Activated CD8-positive, alpha-beta T cell treated with anti-CD3 and anti-CD28 coated beads, Interleukin-2, amount 10 ng/mL, durations not matched to agents 7 days and 5 days (primary cell): ENCODE data around the gene ATP6V0A1. TPM values are rescaled to one million over a fixed set of nuclear protein-coding genes. Genes with fewer than 3 reads are reported as not detected.
"Not testable (repeated sequence)": the region's sequence is repeated elsewhere in the genome, so short reads cannot be mapped to it uniquely, and the experiment has no call there.

Experiments used
- ATAC-seq: fragments of 150-1000 bp; cut with Tn5 transposase; one replicate; pipeline ENCODE4 v1.10.0; 2021; ENCODE audit warnings: moderate library complexity
- CTCF ChIA-PET: fragments of 350-600 bp; sonication (Branson Sonifier 250); formaldehyde crosslinking; loops from one replicate; lab custom pipeline; 2021; ENCODE audit warnings: antibody characterized with exemption; lab: Charles Lee
- POLR2A ChIA-PET: fragments of 350-600 bp; sonication (Branson Sonifier 250); formaldehyde crosslinking; loops from one replicate; lab custom pipeline; 2021; ENCODE audit warnings: antibody characterized with exemption; lab: Charles Lee
- DNase-seq: peaks from one replicate; pipeline ENCODE4 v3.0.0-alpha.2; 2020
- H3K27ac Mint-ChIP-seq: one replicate; pipeline ENCODE4 v1.8.0; 2021; ENCODE audit warnings: mild to moderate bottlenecking, mixed read lengths
- H3K27me3 Mint-ChIP-seq: one replicate; pipeline ENCODE4 v1.8.0; 2021; ENCODE audit warnings: low read depth, mixed read lengths
- H3K36me3 Mint-ChIP-seq: one replicate; pipeline ENCODE4 v1.8.0; 2021; ENCODE audit warnings: low read depth, mixed read lengths
- H3K4me1 Mint-ChIP-seq: one replicate; pipeline ENCODE4 v1.8.0; 2021; ENCODE audit warnings: low read depth, mixed read lengths
- H3K4me3 Mint-ChIP-seq: one replicate; pipeline ENCODE4 v1.8.0; 2021; ENCODE audit warnings: mild to moderate bottlenecking, mixed read lengths
- H3K9me3 Mint-ChIP-seq: one replicate; pipeline ENCODE4 v1.8.0; 2022; ENCODE audit warnings: mixed read lengths; ENCODE audit not compliant: insufficient read depth
- total RNA-seq, 2 experiments: library from RNA; stranded (reverse); gene quantifications; one replicate each; pipeline ENCODE4 v1.2.3, GENCODE V29; 2021

ATP6V0A1 gene
- total RNA-seq, 2 experiments from 2014 or later, result 2.1 to 2.2 TPM

DNA sequence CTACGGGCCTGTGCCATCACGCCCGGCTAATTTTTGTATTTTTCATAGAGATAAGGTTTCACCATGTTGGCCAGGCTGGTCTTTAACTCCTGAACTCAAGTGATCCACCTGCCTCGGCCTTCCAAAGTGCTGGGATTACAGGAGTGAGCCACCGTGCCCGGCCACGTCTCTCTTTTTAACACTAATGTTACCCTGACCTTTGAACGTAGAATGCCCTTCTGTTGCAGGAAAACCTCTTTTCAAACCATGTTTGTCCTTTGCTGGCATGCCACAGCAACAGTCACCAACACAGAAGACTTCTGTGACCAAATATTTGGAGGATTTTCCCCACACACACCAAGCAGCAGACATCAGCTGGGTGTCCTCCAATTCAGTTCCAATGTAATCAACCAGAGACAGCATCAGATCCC lies 86.2 kb downstream of the ATP6V0A1 start:
- CTCF ChIA-PET, result interaction anchor here (0.7 kb wide), 1 partner anchor 9 kb away, joined by 3 read pairs; the partner anchor contains the start of gene NAGLU
- DNase-seq (no peak), ATAC-seq (no peak)
- peaks cover 34% of the 10 kb centered on the region for H3K4me1 Mint-ChIP-seq
- POLR2A ChIA-PET, result no interaction called here
- H3K27me3 Mint-ChIP-seq, result no peaks in the 10 kb centered on the region
- peaks cover 13% of the 10 kb centered on the region for H3K36me3 Mint-ChIP-seq
- H3K9me3 Mint-ChIP-seq, result no peaks in the 10 kb centered on the region
- H3K27ac Mint-ChIP-seq, result no peak overlapping the region
- no peak overlapping the region for H3K4me3 Mint-ChIP-seq

DNA sequence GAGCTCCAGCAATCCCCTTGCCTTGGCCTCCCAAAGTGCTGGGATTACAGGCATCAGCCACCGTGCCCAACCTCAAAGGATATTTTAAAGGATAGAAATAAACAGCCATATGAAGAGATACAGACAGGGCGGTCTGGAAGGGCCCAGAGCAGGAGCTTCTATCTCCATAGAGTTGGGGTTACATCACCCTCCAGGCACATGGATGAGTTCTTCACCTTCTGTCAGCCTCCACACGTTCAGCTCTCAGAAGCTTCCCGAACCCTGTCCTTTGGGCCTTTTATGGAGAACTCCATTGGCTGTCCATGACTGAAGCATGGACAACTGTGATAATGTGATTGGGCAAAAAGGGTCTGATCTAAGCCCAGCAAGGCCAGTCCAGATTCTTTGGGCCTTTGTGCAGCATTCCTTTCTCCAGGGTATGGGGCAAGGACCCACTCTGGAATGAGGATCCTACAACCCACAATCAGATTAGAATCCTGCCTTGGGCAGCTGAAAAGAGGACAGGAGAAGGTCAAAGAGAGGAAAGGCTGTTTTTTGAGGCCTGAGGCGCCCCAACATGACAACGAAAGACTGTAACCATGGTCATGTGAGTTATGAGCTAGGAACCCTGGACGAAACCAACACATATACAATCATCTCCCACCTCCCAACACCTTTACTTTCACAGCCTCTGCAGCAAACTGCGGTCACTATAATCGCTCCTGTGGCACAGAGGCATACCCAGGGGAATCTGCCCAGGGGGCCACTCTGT lies 87.3 kb downstream of the ATP6V0A1 start:
- H3K27ac Mint-ChIP-seq, CTCF ChIA-PET, DNase-seq, H3K4me3 Mint-ChIP-seq, H3K27me3 Mint-ChIP-seq, H3K9me3 Mint-ChIP-seq, ATAC-seq, H3K36me3 Mint-ChIP-seq: not testable (repeated sequence)
- peaks cover 27% of the 10 kb centered on the region for H3K4me1 Mint-ChIP-seq
- POLR2A ChIA-PET, result interaction anchor here (1.4 kb wide), 1 partner anchor 10 kb away, joined by 4 read pairs; the partner anchor contains the start of gene NAGLU

DNA sequence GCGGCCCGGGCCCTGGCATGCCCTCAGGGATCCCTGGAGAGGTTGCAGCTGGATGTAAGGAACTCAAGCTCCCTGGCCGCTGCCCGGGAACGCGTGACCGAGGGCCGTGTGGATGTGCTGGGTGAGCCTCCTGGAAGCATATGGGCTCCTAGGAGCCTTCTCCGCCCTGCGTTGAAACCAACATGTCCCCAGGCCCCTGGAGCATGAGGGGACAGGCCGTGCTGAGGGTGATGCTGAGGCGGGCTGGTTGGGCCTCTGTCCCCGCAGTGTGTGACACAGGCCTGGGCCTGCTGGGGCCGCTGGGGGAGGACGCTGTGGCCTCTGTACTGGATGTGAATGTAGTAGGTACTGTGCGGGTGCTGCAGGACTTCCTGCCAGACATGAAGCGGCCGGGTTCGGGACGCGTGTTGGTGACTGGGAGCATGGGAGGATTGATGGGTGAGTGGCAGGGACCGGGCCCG lies 88.4 kb downstream of the ATP6V0A1 start:
- no peak for ATAC-seq
- Mint-ChIP-seq H3K9me3 (no peaks in the 10 kb centered on the region), H3K36me3 (peaks cover 6% of the 10 kb centered on the region), H3K27ac (peak overlapping the region; percentile 6), H3K27me3 (no peaks in the 10 kb centered on the region), H3K4me3 (no peak overlapping the region), H3K4me1 (peaks cover 18% of the 10 kb centered on the region)
- POLR2A ChIA-PET, result no interaction called here
- CTCF ChIA-PET, result interaction anchor here (2.1 kb wide), 1 partner anchor 31 kb away, joined by 15 read pairs; the partner anchor contains the start of gene PSMC3IP
- no peak for DNase-seq

DNA sequence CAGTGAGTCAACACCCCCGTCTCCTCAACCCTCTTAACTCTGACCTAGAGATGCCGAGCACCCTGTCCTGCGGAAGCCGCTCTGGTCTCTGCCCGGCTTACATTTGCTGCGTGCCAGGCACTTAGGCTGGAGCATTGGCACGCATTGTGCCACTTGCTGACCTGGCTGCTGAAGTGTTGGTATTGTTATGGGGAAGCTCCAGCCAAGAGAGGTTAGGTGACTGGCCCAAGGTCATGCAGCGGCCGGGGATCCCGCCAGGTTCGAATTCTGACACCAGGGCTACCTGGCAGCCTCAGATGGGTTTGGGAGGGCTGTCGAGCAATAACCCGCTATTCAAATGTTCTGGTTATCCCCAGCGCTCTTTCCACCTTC lies 89.0 kb downstream of the ATP6V0A1 start:
- ATAC-seq (no peak), DNase-seq (no peak)
- H3K9me3 Mint-ChIP-seq, result no peaks in the 10 kb centered on the region
- H3K36me3 Mint-ChIP-seq, result peaks cover 6% of the 10 kb centered on the region
- H3K27me3 Mint-ChIP-seq, result no peaks in the 10 kb centered on the region
- POLR2A ChIA-PET, result interaction anchor here (0.6 kb wide), 1 partner anchor 185 kb away, joined by 6 read pairs; no protein-coding TSS in a partner anchor
- H3K4me3 Mint-ChIP-seq, result peak overlapping the region; percentile 22
- H3K27ac Mint-ChIP-seq, result no peak overlapping the region
- peaks cover 20% of the 10 kb centered on the region for H3K4me1 Mint-ChIP-seq
- CTCF ChIA-PET, result interaction anchor here (1.0 to 2.1 kb wide), 8 partner anchors 10 to 381 kb away, joined by 3 to 15 read pairs (median 4); partner anchors contain the start of genes NAGLU, PSMC3IP and STAT3

DNA sequence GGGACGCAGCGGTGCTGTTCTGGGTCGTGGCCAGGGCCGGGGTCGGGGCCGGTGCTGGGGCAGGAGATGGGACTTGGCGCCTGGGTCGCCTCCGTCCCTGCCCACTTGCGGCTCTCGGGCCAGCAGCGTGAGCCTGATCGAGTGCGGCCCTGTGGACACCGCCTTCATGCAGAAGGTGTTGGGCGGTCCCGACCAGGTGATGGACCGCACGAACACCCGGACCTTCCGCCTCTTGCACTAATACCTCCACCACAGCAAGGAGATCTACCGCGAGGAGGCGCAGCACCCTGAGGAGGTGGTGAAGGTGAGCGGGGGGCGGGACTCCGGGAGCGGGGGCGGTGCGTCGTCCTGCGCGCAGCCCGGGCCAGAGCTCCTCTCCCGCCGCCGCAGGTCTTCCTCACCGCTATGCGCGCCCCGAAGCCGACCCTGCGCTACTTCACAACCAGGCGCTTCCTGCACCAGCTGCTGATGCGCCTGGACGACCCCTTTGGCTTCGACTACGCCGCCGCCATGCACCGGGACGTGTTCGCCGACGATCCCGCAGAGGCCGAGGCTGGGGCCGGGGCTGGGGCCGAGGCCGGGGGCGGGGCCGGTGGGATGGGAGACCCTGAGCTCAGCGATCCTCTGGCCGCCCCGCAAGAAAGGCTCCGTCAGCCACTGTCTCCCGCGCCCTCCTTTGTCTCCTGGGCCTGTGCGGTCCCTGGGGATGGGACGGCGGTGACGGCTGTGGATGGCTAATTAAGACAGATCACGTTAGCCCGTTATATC lies 89.6 kb downstream of the ATP6V0A1 start:
- ChIA-PET CTCF (interaction anchor here (0.6 to 2.1 kb wide), 14 partner anchors 10 to 380 kb away, joined by 3 to 15 read pairs (median 4); partner anchors contain the start of genes CAVIN1, MLX, NAGLU and PSMC3IP), POLR2A (interaction anchor here (0.6 kb wide), 1 partner anchor 185 kb away, joined by 6 read pairs; no protein-coding TSS in a partner anchor)
- Mint-ChIP-seq H3K4me1 (peaks cover 22% of the 10 kb centered on the region), H3K9me3 (no peaks in the 10 kb centered on the region), H3K36me3 (peaks cover 1% of the 10 kb centered on the region), H3K27ac (no peak overlapping the region), H3K4me3 (peak overlapping the region; percentile 38), H3K27me3 (no peaks in the 10 kb centered on the region)
- peak; percentile 89 for ATAC-seq
- peak; percentile 84 for DNase-seq

DNA sequence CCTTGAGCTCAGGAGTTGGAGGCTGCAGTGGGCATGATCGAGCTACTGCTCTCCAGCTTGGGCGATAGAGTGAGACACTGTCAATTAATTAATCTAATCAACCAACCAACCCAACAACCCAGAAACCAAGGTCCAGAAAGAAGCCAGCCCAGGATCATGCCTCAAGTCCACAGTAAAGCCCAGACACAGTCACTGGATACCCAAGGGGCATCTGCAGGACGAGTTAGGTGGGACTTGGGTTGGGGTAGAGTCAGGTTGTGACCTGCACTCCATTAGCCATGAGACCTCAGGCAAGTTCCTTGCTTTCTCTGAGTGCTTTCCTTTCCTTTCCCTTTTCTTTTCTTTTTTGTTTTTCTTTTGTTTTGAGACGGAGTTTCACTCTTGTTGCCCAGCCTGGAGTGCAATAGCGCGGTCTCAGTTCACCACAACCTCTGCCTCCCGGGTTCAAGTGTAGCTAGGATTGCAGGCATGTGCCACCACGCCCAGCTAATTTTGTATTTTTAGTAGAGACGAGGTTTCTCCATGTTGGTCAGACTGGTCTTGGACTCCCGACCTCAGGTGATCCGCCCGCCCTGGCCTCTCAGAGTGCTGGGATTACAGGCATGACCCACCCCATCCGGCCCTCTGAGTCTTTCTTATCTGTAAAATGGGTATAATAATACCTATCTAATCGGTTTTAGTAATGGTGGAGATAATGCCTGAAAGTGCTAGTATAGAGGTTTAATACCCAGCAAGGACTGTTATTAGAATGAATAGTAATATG lies 90.5 kb downstream of the ATP6V0A1 start:
- ChIA-PET POLR2A (no interaction called here), CTCF (interaction anchor here (1.0 to 2.1 kb wide), 7 partner anchors 10 to 214 kb away, joined by 3 to 15 read pairs (median 4); partner anchors contain the start of genes MLX, NAGLU and PSMC3IP)
- peaks cover 28% of the 10 kb centered on the region for H3K4me1 Mint-ChIP-seq
- H3K9me3 Mint-ChIP-seq, result no peaks in the 10 kb centered on the region
- no peaks in the 10 kb centered on the region for H3K27me3 Mint-ChIP-seq
- ATAC-seq (no peak), DNase-seq (no peak)
- peaks cover 1% of the 10 kb centered on the region for H3K36me3 Mint-ChIP-seq
- H3K4me3 Mint-ChIP-seq, result peak overlapping the region; percentile 38
- H3K27ac Mint-ChIP-seq, result peak overlapping the region; percentile 46

DNA sequence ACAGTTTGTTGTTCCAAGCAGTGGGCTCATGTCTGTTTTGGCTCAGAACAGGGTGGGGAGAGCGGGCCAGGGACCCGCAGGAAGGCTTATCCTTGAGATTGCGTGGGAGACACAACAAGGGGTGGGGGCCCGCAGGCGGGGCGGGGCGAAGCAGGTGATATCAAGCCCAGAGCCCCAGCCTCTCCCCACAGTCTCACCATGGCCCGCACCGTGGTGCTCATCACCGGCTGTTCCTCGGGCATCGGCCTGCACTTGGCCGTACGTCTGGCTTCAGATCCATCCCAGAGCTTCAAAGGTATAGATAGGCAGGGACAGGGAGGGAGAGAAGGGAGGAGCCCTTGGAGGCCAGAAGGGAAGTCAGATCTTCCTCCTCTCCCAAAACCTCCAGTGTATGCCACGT lies 94.1 kb downstream of the ATP6V0A1 start, which contains the start of gene HSD17B1:
TSS of gene HSD17B1 (plus strand) at position 188 of the 400 bp plus-strand sequence. CDS start at position 199, 11 bp downstream.
- peaks cover 38% of the 10 kb centered on the region for H3K4me1 Mint-ChIP-seq
- H3K4me3 Mint-ChIP-seq, result peak within 1 kb of the TSS; percentile 87
- H3K27me3 Mint-ChIP-seq, CTCF ChIA-PET, H3K36me3 Mint-ChIP-seq, POLR2A ChIA-PET, H3K9me3 Mint-ChIP-seq, DNase-seq, ATAC-seq: not testable (repeated sequence)
- H3K27ac Mint-ChIP-seq, result peak within 1 kb of the TSS; percentile 68

DNA sequence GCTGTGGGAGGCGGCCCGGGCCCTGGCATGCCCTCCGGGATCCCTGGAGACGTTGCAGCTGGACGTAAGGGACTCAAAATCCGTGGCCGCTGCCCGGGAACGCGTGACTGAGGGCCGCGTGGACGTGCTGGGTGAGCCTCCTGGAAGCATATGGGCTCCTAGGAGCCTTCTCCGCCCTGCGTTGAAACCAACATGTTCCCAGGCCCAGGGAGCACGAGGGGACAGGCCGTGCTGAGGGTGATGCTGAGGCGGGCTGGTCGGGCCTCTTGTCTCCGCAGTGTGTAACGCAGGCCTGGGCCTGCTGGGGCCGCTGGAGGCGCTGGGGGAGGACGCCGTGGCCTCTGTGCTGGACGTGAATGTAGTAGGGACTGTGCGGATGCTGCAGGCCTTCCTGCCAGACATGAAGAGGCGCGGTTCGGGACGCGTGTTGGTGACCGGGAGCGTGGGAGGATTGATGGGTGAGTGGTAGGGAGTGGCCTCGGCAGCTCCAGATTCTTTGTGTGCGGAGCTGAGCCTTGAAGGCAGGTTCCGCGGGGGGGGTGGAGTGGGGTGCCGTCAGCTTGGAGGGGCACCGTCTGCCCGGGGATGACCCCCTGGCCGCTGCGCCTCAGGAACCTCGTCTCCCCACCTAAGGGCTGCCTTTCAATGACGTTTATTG lies 94.6 kb downstream of the ATP6V0A1 start:
- CTCF ChIA-PET, result interaction anchor here (1.2 to 1.6 kb wide), 2 partner anchors 15 to 26 kb away, joined by 3 to 4 read pairs; no protein-coding TSS in a partner anchor
- Mint-ChIP-seq H3K27me3 (no peaks in the 10 kb centered on the region), H3K4me3 (peak overlapping the region; percentile 87), H3K9me3 (no peaks in the 10 kb centered on the region), H3K4me1 (peaks cover 38% of the 10 kb centered on the region), H3K36me3 (peaks cover 1% of the 10 kb centered on the region), H3K27ac (peak overlapping the region; percentile 68)
- DNase-seq, result no peak
- no peak for ATAC-seq
- POLR2A ChIA-PET, result interaction anchor here (1.9 to 2.1 kb wide), 3 partner anchors 12 to 25 kb away, joined by 8 read pairs; partner anchors contain the start of genes MLX and PSMC3IP

DNA sequence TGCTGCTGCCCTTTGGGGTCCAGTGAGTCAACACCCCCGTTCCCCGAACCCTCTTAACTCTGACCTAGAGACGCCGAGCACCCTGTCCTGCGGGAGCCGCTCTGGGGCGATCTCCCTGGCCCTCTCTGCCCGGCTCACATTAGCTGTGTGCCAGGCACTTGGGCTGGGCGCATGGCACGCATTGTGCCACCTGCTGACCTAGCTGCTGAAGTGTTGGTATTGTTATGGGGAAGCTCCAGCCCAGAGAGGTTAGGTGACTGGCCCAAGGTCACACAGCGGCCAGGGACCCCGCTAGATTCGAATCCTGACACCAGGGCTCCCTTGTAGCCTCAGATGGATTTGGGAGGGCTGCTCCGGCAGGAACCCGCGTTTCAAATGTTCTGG lies 95.2 kb downstream of the ATP6V0A1 start:
- peaks cover 1% of the 10 kb centered on the region for H3K36me3 Mint-ChIP-seq
- peak overlapping the region; percentile 87 for H3K4me3 Mint-ChIP-seq
- POLR2A ChIA-PET, result interaction anchor here (1.0 to 2.1 kb wide), 6 partner anchors 13 to 56 kb away, joined by 3 to 8 read pairs (median 8); partner anchors contain the start of genes MLX, NAGLU, PSMC3IP and RETREG3
- ATAC-seq (no peak), DNase-seq (no peak)
- CTCF ChIA-PET, result interaction anchor here (0.6 to 1.6 kb wide), 3 partner anchors 16 to 131 kb away, joined by 3 to 4 read pairs (median 3); partner anchors contain the start of gene CAVIN1
- no peaks in the 10 kb centered on the region for H3K9me3 Mint-ChIP-seq
- peaks cover 35% of the 10 kb centered on the region for H3K4me1 Mint-ChIP-seq
- H3K27me3 Mint-ChIP-seq, result no peaks in the 10 kb centered on the region
- peak overlapping the region; percentile 93 for H3K27ac Mint-ChIP-seq
